ENCODE measurements around the gene NPIPB9. TPM values are rescaled to one million over a fixed set of nuclear protein-coding genes. Genes with fewer than 3 reads are reported as not detected.
A peak's percentile ranks its signal among the peaks of the same experiment; 100 is the strongest.
"Not testable (repeated sequence)": the region's sequence is repeated elsewhere in the genome, so short reads cannot be mapped to it uniquely, and the experiment has no call there.

The NPIPB9 gene
- total and polyA plus RNA-seq, 2 experiments from 2014 or later = not detected

DNA sequence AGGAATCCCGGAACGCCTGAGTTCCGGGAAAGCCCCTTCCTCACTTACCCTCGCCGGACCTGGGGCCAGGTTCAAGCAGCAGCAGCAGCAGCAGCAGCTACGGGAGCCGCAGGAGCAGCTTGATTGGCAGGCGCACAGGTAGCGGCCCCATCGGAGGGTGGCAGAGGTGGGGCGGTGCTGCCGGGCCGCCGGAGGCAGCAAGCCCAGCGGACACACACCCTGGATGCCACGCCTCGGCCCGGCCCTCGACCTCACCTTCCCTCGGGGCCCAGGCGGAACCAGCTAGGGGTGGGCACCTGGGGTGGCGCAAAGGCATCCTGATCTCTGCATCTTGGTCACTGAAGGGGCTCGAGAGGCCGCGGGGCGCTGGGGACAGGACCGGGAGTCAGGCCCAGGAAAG is 11.0 kb upstream of the NPIPB9 start:
- H3F3A ChIP-seq (ENCODE audit: insufficient read depth); H3K4me2 ChIP-seq (ENCODE audit: unreplicated experiment); H2AFZ ChIP-seq; H4K20me1 ChIP-seq (ENCODE audit: insufficient read depth); in situ Hi-C loops (cut with MboI); H3K27me3 ChIP-seq (replicated peaks; ENCODE audit: insufficient read depth); H3K9me3 ChIP-seq (ENCODE audit: low read depth); H3K27ac ChIP-seq; H3K4me1 ChIP-seq (ENCODE audit: insufficient read depth); H3K9me2 ChIP-seq (ENCODE audit: insufficient read depth); H3K4me3 ChIP-seq; H3K36me3 ChIP-seq (ENCODE audit: low read depth); DNase-seq; H3K9ac ChIP-seq; H3K79me2 ChIP-seq (ENCODE audit: insufficient read depth): not testable (repeated sequence)
- WGBS, 2 experiments (ENCODE audit: low coverage in 1 of 2, low lambda C conversion rate in 2 of 2, missing lambda C conversion rate in 2 of 2) = 3% methylated on average over 9 of the region's 27 CpGs; no CpG with 5 or more reads in 1 of the 2 experiments

- H3K79me2 ChIP-seq (ENCODE audit: insufficient read depth); H3K9me3 ChIP-seq (ENCODE audit: low read depth); H3K9ac ChIP-seq; H3F3A ChIP-seq (ENCODE audit: insufficient read depth); H3K4me3 ChIP-seq; H3K27ac ChIP-seq; H4K20me1 ChIP-seq (ENCODE audit: insufficient read depth); in situ Hi-C loops (cut with MboI); H3K4me2 ChIP-seq (ENCODE audit: unreplicated experiment); H3K9me2 ChIP-seq (ENCODE audit: insufficient read depth); H2AFZ ChIP-seq; H3K4me1 ChIP-seq (ENCODE audit: insufficient read depth); H3K27me3 ChIP-seq (replicated peaks; ENCODE audit: insufficient read depth); H3K36me3 ChIP-seq (ENCODE audit: low read depth): not testable (repeated sequence)
- WGBS, 2 experiments (ENCODE audit: low coverage in 1 of 2, low lambda C conversion rate in 2 of 2, missing lambda C conversion rate in 2 of 2) = 79 to 100% methylated on average over 1 to 4 of the region's 9 CpGs
- DNase-seq = peak; percentile 0
These were observed 10.3 kb upstream of the NPIPB9 start for GRCh38 chr16:28741295-28741694.

DNA sequence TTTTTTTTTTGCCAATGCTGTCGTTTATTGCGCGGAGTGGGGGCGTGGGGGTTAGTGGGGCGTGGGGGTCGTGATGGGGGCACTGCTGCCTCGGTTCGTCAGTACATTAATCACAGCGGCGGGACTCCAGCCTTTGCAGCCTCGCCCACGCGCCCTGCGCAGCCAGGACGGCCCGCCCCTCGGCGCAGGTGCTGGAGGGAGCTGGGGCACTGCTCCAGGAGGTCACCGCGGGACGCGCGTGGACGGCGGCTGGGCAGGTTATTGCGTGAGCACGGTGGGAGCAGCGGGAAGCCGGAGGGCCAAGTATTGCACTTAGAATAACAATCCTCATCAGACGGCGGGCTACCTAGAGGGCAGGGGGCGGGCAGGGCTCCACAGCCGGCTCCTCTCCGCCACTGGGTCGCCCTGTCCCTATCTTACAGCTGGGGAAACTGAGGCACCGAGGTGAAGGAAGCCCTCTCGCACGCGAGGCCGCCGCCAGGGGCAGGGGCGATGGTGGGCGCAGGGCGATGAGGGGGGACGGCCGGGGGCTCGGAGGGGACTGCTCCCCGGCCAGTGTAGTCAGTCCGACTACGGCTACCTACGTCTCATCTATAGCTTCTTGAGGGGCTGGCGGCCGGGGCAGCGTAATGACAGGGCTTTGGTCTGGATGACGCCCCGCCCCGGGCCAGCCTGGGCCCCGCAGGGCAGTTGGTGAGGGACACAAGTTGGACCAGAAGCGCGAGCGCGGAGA is 4.8 kb upstream of the NPIPB9 start:
- H4K20me1 ChIP-seq (ENCODE audit: insufficient read depth); H3K9me3 ChIP-seq (ENCODE audit: low read depth); H3K4me3 ChIP-seq; H3K27me3 ChIP-seq (replicated peaks; ENCODE audit: insufficient read depth); in situ Hi-C loops (cut with MboI); H3K9me2 ChIP-seq (ENCODE audit: insufficient read depth); H3K9ac ChIP-seq; H3F3A ChIP-seq (ENCODE audit: insufficient read depth); DNase-seq; H3K4me1 ChIP-seq (ENCODE audit: insufficient read depth); H3K27ac ChIP-seq; H3K4me2 ChIP-seq (ENCODE audit: unreplicated experiment); H2AFZ ChIP-seq; H3K79me2 ChIP-seq (ENCODE audit: insufficient read depth); H3K36me3 ChIP-seq (ENCODE audit: low read depth): not testable (repeated sequence)
- 14% methylated on average over 8 of the region's 62 CpGs; no CpG with 5 or more reads in 1 of the 2 experiments for WGBS, 2 experiments (ENCODE audit: low coverage in 1 of 2, low lambda C conversion rate in 2 of 2, missing lambda C conversion rate in 2 of 2)

DNA sequence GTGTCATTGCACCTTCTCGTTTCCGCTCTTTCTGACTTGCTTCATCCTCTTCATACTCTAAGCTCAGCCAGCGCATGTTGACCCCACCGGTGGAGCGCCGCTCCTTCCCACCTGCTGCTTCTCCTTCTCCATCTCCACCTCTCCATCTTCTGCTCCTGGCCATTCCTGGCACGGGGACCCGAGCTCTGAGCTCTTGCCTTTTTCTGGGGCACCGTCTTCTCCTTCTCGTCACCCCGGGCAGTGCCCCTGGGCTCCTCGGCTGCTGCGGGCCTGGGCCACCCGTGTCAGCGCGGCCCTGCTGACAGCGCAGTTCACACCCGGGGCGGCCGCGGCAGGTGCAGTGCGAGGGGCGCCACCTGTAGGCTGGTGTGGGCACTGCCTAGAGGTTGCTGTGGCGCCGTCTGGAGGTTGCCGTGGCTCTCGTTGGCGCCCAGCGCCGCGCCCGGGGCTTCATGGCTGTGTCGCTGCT is 1.6 kb upstream of the NPIPB9 start:
- in situ Hi-C loops (cut with MboI); H3F3A ChIP-seq (ENCODE audit: insufficient read depth); H3K4me3 ChIP-seq; H3K4me1 ChIP-seq (ENCODE audit: insufficient read depth); H3K9me2 ChIP-seq (ENCODE audit: insufficient read depth); H3K9me3 ChIP-seq (ENCODE audit: low read depth); H4K20me1 ChIP-seq (ENCODE audit: insufficient read depth); H3K27me3 ChIP-seq (replicated peaks; ENCODE audit: insufficient read depth); H3K9ac ChIP-seq; H3K79me2 ChIP-seq (ENCODE audit: insufficient read depth); H2AFZ ChIP-seq; H3K4me2 ChIP-seq (ENCODE audit: unreplicated experiment); DNase-seq; H3K27ac ChIP-seq; H3K36me3 ChIP-seq (ENCODE audit: low read depth): not testable (repeated sequence)
- 14 to 16% methylated on average over 22 to 25 of the region's 33 CpGs for WGBS, 2 experiments (ENCODE audit: low coverage in 1 of 2, low lambda C conversion rate in 2 of 2, missing lambda C conversion rate in 2 of 2)

DNA sequence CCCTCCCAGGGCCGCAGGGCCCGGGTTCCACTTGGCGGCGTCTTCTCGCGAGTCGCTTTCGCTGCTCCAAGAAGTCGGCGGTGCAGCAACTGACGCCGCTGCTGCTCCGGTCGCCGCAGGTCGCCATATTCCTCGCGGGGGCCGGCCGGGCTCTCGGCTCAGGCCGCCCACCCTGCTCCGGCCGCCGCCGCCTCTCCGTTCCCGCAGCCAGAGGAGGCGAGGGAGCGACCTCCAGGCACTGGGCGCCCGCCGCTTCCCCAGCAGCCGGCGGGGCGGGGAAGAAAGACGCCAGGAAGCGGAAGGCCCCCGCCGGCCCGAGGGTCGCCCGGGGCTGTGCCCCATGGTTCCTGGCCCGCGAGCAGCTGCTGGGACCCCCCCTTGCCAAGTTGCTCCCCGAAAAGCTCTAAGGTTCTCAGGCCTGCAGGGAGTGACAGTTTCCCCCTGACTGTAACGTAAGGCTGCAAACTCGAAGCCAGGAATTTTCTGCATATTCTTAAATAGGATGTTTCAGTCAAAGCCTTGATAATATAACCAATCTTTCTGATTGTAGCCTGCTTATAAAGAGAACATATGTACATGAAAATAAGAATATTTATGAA is 1.0 kb upstream of the NPIPB9 start:
- not testable (repeated sequence) for DNase-seq, H3K27ac ChIP-seq
- WGBS, 2 experiments (ENCODE audit: low coverage in 1 of 2, low lambda C conversion rate in 2 of 2, missing lambda C conversion rate in 2 of 2) = no CpG with 5 or more reads among the region's 48 CpGs

DNA sequence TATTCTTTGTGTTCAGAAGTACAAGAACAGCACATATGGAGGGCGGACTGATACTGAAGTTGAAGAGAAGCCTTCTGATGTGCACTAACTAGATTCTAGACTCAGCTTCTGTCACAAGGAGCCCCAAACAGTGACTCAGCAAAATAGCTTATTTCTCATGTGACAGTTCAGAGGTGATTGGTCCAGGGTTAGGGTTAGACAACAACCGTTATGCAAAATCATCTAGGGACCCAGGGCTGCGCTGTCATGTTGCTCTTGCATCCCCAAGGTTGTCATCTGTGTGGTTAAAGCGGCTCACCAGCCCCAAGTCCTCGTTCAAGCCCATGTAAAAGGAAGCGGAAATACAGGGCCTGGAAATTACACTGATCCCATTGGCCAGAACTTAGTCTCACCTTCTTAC is 30.1 kb downstream of the NPIPB9 start:
- H3K79me2 ChIP-seq (ENCODE audit: insufficient read depth); H3K4me3 ChIP-seq; H3K9me3 ChIP-seq (ENCODE audit: low read depth); H3K9me2 ChIP-seq (ENCODE audit: insufficient read depth); H3K36me3 ChIP-seq (ENCODE audit: low read depth); DNase-seq; H3K27me3 ChIP-seq (replicated peaks; ENCODE audit: insufficient read depth); H3K4me1 ChIP-seq (ENCODE audit: insufficient read depth); H3K27ac ChIP-seq; H2AFZ ChIP-seq; H3F3A ChIP-seq (ENCODE audit: insufficient read depth); H4K20me1 ChIP-seq (ENCODE audit: insufficient read depth); H3K4me2 ChIP-seq (ENCODE audit: unreplicated experiment); H3K9ac ChIP-seq; in situ Hi-C loops (cut with MboI): not testable (repeated sequence)
- no CpG with 5 or more reads among the region's 6 CpGs for WGBS, 2 experiments (ENCODE audit: low coverage in 1 of 2, low lambda C conversion rate in 2 of 2, missing lambda C conversion rate in 2 of 2)

More for the DNA sequence above, 1.0 kb upstream of the NPIPB9 start:
- H3F3A ChIP-seq (ENCODE audit: insufficient read depth); H3K27me3 ChIP-seq (replicated peaks; ENCODE audit: insufficient read depth); in situ Hi-C loops (cut with MboI); H3K9me3 ChIP-seq (ENCODE audit: low read depth); H3K36me3 ChIP-seq (ENCODE audit: low read depth); H3K4me3 ChIP-seq; H3K4me2 ChIP-seq (ENCODE audit: unreplicated experiment); H3K9me2 ChIP-seq (ENCODE audit: insufficient read depth); H4K20me1 ChIP-seq (ENCODE audit: insufficient read depth); H2AFZ ChIP-seq; H3K9ac ChIP-seq; H3K4me1 ChIP-seq (ENCODE audit: insufficient read depth); H3K79me2 ChIP-seq (ENCODE audit: insufficient read depth): not testable (repeated sequence)

DNA sequence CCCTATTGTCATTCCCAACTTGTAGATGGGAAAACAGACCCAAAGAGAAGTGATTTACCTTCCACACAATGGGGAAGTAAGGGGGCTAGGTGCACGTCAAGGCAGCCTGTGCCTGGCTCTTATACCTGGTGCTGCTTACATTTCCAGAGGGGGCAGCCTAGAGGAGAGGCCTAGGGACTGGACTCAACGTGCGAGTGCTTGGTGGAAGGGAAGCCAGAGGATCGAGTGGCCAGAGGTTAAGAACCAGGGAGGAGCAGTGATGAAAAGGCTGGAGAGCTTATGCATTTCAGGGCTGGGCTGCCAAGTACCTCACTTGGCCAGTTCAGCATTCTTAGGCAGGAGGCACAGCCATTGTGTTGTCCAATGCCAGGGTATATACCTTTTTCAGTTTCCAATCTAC is 30.8 kb downstream of the NPIPB9 start:
- WGBS, 2 experiments (ENCODE audit: low coverage in 1 of 2, low lambda C conversion rate in 2 of 2, missing lambda C conversion rate in 2 of 2) = no CpG with 5 or more reads among the region's 4 CpGs
- H3K27me3 ChIP-seq (replicated peaks; ENCODE audit: insufficient read depth); H3K4me2 ChIP-seq (ENCODE audit: unreplicated experiment); DNase-seq; H3K36me3 ChIP-seq (ENCODE audit: low read depth); in situ Hi-C loops (cut with MboI); H2AFZ ChIP-seq; H3K9me2 ChIP-seq (ENCODE audit: insufficient read depth); H3K79me2 ChIP-seq (ENCODE audit: insufficient read depth); H3K4me3 ChIP-seq; H3K4me1 ChIP-seq (ENCODE audit: insufficient read depth); H3F3A ChIP-seq (ENCODE audit: insufficient read depth); H3K9me3 ChIP-seq (ENCODE audit: low read depth); H3K9ac ChIP-seq; H4K20me1 ChIP-seq (ENCODE audit: insufficient read depth); H3K27ac ChIP-seq: not testable (repeated sequence)

Measured in GM23248 (cell line).